HG03432 (cell line): ENCODE measurements around the gene GRK1.
A peak's percentile ranks its signal among the peaks of the same experiment; 100 is the strongest.

ENCODE experiments used
- ATAC-seq: cut with Tn5 transposase; IDR thresholded peaks from one replicate; pipeline ENCODE4 v1.9.1; 2021; ENCODE audit warnings: mild to moderate bottlenecking, moderate library complexity; ENCODE audit not compliant: unreplicated experiment

GRK1 gene

DNA sequence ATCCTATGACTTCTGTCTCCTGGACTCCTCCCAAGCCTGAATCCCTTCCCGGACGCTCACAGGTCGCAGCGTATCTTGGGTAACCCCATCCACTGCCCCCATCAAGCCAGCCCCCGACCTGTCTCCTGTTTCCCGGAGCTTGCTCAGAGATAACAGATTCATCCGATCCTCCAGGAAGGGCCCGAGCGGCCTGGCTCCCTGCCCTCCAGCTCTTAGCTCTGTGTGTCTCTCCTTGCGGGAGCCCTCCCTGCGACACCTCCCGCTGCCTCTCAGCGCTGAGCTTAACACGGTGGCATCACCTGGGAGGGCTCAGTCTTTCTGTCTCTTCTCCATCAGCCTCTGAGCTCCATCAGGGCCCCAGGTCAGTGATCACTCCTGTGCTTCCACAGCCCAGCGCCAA lies 87.7 kb downstream of the GRK1 start:
- ATAC-seq = no peak

DNA sequence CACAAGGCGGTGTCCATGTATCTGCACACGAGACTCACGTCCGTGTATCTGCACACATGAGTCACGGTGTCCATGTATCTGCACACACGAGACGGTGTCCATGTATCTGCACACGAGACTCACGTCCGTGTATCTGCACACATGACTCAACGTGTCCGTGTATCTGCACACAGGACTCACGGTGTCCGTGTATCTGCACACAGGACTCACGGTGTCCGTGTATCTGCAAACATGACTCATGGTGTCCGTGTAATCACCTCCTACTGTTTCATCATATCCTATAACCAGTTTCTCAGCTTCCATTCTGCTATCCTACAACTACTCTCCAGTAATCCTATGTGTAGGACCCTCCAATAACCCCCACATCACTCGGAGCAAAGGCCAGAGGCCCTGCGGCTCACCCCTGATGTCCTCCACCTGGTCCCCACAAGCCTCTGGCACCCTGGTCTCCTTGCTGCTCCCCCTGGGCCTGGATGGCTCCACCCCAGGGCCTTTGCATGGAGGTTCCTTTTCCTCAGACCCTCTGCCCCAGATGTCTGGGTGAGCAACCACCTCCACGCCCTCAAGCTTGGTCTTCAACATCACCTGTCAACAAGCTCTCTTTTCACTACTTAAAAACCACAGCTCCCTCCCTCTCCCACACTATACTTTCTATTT lies 89.5 kb downstream of the GRK1 start:
- no peak for ATAC-seq

DNA sequence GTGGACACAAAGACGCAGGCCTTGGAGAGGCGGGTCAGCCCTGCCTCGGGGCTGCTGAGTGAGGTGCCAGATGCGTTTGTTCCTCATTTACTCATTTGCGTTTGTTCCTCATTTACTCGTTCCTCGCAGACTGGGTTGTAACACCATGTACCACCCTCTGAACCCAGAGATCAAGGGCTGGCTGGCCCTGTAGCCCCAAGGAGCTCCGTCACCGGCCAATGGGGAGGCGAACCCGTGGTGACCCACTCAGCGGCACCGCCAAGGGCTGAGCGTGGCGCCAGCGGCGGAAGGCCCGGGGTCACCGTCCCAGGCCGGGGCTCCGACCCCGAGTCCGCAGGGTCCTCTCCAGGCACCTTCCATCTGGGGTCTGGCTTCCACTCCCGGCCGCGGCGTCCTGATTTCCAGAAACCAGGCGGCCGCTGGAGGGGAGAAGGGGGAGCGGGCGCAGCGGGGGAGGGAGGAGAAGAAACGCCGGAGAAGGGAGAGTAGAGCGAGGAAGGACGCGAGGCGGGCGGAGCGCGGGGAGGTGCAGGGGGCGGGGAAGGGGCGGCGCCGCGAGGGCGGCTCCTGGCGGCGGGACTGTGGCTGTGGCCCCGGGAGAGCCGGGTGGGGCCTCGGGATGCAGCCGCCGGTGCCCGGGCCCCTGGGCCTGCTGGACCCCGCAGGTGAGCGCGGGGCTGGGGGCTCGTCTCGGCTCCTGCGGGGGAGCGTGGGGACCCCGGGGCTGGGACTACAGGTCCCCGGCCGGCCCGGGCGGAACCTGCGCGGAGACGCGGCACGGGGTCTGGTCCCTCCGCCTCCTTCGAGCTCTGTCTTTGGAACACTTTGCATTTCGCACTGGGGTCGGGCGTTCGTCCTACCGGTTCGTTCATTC lies 91.9 kb downstream of the GRK1 start, which contains the start of gene TMEM255B:
Gene TMEM255B, plus strand, starts transcription at position 576 of the 874 bp plus-strand sequence. Its CDS starts 44 bp downstream, at position 620.
- ATAC-seq = peak; percentile 92

DNA sequence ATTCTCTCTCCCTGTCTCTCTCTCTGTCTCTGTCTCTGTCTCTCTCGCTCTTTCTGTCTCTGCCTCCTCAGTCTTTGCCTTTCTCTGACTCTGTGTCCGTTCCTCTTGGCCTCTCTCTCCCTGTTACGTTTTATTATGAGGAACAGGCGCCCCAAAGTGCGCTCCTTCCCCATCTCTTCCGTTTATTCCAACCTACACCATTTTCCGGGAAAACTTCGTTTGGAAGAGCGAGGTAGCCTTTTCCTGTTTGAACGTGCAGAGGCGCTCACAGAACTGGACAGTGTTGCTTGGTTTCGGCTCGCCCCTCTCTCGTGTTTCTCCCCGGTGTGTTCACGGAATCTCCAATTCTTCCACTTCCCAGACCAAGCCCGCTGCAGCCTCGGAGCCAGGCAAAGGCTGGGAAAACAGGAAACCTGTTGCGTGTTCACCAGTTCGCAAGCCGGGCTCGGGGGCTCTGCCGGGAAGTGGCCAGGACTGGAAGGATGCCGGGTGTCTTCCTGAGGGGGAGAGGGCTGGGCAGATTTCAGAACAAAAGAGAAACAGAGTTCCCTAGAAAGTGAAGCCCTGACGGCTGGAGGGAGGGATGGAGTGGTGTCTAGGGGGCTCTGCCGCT lies 92.6 kb downstream of the GRK1 start:
- ATAC-seq = no peak

DNA sequence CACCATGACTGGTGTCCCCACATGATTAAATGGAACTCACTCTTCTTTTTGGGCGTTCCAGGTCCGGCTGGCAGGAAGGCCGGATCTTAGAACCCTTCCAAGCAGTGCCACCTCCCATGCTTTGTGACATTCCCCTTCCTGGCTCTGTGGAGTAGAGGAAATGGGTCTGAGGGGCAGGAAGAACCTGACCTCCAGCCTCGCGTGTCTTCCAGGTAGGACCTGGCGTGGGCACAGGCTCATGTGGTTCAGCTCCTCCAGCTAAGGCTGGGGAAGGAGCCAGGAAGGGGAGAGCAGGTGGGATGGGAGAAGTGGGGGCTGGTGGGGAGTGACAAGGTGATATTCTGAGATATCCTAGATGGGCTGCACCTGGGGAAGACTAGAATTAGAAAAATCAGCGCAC lies 94.1 kb downstream of the GRK1 start:
- no peak for ATAC-seq

DNA sequence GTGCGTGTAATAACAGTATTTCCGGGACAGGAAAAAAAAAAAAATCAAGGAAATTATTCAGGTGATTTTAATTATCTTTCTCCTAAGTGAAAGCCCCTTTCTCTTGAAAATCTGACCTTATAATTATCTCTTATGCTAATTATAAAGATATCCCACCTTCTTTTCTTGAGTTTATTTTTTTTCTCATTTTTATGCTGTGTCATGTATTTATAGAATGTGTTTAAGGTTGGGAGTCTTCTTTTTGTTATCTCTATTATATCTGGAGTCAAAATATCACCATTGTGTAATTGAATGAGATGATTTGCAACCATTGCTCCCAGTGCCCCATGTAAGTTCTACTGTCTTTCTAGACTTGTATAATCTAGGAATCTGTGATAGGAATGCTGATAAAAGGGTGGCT lies 95.1 kb downstream of the GRK1 start:
- ATAC-seq = no peak

DNA sequence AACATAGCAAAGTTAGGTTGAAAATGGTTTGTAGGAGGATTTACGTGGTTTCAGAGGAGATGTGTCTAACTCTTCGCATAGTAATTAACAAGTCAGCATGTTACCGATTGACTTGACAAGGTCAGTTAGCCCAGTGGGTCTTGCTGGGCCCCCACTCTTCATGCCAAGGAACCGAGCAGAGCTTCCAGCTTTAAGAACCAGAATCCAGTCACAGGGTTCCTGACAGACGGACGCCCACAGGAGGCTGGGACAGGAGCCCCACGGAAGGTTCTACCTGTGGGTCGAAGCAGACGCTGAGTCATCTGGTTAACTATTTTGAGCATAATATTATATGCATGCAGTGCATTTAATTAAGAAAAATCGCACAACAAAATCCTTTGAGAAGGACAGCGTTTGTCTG lies 95.5 kb downstream of the GRK1 start:
- no peak for ATAC-seq

DNA sequence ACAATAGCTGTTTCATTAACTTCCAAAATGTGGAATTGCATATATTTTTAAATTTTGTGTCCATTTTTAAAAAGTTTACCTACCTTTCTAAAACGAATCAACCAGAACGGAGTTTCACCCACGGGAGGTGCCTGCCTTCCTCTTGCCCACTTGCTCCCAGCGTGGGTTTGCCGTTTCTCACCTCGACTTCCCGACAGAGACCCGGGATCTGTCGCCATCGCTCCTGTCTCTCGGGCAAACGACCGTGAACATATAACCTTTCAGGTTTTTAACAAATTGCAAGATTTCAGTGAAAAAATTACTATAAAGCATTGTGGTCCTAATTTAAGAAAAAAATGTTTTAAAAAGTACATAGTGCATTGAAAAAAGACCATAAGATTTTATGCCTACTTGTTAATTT lies 96.2 kb downstream of the GRK1 start:
- no peak for ATAC-seq

DNA sequence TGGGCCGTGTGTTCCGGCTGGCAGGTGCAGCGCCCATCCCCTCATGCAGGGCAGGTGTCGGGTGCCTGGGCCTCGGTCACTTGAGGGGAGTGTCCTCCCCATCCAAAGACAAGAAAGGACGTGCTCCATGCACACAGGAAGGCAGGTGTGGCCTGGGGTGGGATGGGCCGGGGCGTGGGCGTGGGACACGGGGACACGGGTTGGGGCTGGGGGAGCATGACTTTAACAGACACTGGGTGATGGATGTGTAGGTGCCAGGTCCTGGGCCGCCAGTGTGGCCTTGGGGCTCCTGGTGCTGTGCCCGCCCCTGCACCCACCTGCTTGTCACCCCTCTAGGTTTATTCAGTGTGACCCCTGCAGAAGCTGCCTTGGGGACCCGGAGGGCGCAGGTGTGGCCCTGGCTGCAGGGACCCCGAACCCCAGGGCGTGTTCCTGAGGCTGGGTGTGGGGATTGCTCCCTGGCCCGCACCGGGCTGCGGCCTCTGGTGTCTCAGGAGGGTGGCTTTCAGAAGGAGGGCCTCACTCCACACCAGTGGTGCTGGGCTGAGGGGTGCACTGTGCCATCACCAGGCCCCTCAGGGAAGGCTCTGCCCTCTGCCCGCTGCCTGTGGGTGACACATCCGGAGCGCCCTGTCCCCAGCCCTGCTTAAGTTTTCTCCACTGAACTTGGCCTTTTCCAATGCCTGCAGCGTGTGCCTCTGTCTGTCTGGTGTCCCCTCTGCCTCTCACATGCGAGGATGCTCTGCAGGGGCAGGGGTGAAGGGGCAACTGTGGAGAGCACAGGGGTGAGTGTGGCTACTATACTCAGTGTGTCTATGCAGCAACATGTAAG lies 97.2 kb downstream of the GRK1 start:
- ATAC-seq = no peak

DNA sequence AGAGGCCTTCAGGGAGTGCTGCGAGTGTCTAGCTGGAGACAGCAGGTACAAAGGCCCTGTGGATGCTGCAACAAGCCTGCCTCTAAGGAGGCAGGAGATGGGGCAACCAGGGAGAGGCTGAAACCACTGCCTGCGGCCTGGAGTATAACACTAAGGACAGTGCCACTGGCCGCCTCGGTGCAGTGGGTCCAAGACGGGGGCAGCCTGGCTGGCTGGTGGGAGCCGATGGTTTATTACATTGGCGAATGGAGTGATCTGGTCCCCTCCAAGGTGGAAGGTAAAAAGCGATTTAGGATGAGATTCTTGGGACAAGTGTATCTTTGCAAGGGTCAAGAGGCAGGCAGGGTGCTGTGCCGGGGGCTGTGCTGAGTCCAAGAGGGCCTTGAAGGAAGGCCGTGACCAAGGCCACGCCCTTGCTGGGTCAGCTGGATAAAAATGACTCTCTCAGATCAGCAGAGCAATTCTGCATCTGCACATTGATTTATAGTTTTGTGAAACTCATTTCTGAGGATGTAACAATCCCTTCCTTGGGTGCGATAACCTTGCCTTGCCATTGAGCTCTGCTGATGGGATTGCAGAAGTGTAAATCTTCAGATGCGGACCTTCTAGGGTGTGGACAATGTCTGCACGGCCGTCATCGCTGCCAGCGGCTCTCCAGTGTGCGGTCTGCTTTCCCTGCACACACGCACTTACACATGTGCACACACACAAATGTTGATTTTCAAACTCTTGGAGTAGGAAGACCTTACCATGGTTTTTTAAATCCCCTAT lies 98.0 kb downstream of the GRK1 start:
- no peak for ATAC-seq

DNA sequence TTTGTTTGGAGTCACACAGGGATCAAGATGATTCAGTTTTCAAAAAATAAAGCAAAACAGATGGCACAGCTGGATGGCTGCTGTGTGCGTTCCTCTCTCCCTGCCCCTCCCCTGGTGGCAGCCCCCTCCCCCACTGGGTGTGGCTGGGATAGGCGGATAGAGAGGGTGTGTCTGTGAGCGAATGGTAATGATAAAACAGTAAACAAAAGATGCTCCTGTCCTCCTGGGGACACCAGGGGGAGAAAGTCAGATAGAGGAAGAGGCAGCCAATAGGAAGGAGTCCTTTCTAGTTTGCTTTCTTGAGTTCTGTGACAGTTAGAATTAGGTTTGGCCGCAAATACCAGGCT lies 98.5 kb downstream of the GRK1 start:
- no peak for ATAC-seq

DNA sequence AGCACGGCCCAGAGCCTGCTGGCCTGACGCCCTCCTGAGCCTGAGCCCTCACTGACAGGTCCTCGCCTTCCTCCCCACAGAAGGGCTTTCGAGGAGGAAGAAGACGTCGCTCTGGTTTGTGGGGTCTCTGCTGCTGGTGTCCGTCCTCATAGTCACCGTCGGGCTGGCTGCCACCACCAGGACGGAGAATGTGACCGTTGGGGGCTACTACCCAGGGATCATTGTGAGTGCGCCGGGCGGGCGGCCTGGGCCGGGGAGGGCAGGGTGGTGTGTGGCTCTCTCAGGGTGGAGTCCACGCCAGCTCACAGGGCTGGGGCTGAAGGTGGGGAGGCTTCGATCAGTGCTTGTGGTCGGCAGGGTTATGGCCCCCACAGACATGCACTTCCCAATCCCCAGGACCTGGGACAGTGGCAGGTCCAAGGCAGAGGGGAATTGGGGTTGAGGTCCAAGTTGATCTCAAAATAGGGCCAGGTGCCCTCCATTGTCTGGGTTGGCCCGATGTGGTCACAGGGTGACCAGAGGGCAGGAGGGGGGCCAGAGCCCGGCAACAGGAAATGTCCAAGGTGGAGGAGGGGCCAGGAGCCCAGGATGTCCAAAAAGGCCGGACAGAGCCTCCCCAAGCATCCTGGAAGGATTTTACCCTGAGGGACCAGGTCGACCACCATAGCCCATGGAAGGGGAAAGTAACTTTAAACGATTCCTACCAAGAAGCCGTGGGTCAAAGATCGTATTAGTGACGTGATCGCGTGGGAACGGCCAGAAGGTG lies 99.2 kb downstream of the GRK1 start:
- ATAC-seq = no peak

DNA sequence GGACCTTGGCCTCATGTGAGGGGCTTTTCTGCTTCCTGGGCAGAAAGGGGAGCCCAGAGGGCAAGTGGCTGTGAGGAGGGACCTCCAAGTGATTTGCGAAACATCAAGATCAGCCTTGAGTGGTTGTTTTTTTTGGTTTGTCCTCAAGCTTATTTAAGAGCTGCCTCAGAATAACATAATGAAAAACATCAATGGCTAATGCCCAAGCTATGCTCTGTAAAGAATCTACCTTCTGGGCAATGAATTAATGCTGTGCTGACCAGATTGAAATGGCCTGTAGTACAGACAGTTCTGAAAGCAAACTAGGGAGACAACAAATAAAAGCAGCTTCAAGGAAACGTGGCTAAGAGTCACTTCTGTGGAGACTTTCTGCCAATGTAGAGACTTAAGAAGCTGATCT lies 100.3 kb downstream of the GRK1 start:
- no peak for ATAC-seq

DNA sequence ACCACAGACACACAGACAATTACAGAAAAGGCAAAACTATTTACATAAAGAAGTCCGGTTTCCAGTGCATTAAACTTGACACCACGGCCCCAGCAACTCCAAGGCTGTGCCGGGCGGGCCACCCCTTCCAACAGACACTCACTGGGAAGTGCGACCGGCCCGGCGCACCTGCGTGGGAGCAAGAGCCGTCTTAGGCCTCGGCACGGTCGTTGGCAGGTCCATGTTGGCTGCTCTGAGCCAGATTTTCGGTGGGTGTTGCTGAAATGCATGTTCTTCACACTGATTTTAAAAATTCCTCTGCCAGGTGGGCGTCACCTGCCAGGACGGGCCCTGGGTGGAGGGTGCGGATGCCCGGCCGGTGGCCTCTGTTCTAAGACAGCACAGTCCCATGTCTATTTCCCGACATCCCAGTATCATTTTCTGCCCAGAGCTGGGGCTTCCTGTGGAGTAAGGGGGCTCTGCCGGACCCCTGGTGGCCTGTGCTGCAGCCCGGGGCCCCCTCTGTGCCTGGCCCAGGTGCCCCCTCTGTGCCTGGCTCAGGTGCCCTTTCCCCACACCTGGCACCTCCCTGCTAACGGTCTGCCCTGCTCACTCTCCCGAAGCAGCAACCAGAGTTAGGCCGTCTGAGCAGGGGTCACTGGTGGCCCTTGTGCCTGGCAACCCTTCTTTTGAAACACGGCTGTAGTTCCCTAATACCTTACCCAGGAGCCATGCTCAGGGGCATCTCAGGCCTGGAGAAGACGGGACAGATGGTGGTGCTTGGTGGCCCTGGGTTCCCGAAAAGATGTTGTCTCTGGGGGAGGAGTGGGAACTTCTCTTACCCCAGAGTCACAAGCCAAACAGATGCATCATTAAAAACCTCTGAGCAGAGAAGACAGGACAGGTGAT lies 101.2 kb downstream of the GRK1 start:
- ATAC-seq = no peak

DNA sequence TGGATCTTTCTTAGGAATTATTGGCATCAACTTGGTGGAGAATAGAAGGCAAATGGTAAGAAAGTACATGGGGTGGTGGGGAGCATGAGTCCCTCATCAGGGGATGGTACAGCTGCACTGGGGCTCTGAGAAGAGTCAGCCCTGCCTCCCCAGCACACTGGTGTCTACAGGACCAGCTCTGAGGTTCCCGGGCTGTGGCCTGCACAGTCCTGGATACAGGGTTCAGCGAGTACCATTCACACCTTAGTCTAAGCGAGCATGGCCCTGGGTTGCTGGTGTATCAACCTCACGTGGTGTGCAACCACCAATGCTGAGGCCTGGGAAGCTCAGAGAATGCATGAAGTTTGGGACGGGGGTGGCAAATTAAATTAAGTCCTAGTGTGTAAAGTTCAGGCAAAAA lies 102.1 kb downstream of the GRK1 start:
- no peak for ATAC-seq

DNA sequence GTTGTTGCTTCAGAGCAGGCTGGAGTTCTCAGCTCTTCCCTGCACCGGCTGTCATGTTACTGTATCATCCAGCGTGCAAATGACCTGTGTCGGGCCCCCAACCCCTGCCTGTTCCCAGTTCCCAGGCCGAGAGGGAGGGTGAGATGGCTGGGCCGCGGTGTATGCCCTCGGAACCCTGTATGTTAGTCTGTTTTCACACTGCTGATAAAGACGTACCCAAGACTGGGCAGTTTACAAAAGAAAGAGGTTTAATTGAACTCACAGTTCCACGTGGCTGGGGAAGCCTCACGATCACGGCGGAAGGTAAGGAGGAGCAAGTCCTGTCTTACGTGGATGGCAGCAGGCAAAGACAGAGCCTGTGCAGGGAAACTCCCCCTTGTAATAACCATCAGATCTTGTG lies 102.9 kb downstream of the GRK1 start:
- no peak for ATAC-seq

DNA sequence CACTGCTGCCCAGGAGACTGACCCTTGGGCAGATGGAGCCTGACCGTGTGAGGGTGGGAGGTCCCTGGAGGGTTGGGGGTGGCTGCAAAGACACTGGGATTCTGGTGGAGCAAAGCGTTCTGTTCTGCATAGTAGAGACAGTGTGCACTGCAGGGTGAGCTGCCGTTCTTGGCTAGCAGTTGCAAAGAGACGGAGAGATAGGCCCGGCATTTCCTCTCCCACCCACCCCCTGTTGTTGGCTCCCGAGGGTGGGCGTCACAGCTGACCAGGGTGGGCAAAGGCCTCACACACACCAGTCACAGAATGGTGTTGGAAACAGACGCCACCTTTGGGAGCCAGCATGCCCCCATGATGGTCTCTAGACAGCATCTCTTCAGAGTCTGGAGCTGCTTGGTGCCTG lies 103.4 kb downstream of the GRK1 start:
- no peak for ATAC-seq

DNA sequence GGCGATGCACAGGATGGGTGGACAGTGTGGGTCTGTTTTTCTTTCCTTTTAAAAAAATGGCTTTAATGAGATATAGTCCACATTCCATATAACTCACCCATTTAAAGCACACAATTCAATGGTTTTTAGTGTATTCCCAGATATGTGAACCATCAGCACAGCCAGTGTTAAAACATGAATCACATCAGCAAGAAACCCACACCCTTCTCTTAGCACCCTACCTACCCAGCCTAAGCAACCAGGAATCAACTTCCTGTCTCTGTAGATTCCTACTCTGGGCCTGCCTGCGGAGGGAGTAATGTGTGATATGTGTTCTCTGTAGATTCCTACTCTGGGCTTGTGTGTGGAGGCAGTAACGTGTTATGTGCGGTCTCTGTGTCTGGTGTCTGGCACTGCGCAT lies 103.9 kb downstream of the GRK1 start:
- ATAC-seq = no peak
